Cardiac atrium fibroblast (primary cell): ENCODE data around the gene ASIC3. TPM values are rescaled to one million over a fixed set of nuclear protein-coding genes. Genes with fewer than 3 reads are reported as not detected.

Source experiments
- total RNA-seq: library from RNA; depleted of rRNA; stranded (reverse); fragments of >200 nt; gene quantifications from 2 replicates; pipeline ENCODE4 v1.2.3, GENCODE V29; 2015

ASIC3 gene
- 0.54 TPM in 1 of 2 replicates, not detected in the other for total RNA-seq

GRCh38 chr7:151047976-151048815 is at the start of gene ASIC3:
Gene ASIC3, plus strand, starts transcription at chr7:151048531. Its CDS starts 355 bp downstream, at chr7:151048886.

DNA sequence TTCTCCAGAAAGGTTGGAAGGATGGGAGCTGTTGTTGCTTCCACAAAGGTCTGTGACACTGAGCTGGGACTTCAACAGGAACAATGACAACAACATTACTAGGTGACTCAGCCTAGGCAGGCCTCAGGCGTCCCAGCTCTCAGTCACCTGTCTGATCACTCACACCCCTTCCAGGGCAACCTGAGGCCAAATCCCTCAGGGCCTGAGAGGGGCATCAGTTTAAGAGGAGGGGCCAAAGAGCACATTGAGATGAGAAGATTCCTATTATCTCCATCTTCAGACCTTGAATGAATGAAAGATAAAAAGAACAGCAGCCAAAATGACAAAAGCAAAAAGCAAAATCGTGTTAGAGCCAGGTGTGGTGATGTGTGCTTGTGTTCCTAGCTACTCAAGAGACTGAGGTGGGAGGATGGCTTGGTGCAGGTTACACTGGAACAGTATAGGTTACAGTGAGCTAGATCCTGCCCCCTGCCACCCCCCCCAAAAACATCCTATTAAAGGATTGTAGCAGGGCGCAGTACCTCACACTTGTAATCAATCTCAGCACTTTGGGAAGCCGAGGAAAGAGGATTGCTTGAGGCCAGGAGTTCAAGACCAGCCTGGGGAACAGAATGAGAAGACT is 23.8 kb upstream of the ASIC3 start, which contains the start of gene ATG9B:
ATG9B (minus strand) TSS at position 60 of the 622 bp plus-strand sequence. CDS start 71 bp downstream, outside the sequence.

GRCh38 chr7:151028131-151028947 is 20.0 kb upstream of the ASIC3 start, which contains the start of gene ABCB8:
Gene ABCB8, plus strand, starts transcription at chr7:151028450. Its CDS starts 66 bp downstream, at chr7:151028516.

GRCh38 chr7:151057506-151057988 is 9.2 kb downstream of the ASIC3 start, which contains the start of gene CDK5:
Gene CDK5, minus strand, starts transcription at chr7:151057897. Its CDS starts 49 bp downstream, at chr7:151057848.

GRCh38 chr7:151059367-151060112 is 11.2 kb downstream of the ASIC3 start, which contains the start of gene SLC4A2:
Gene SLC4A2, plus strand, starts transcription at chr7:151059589. Its CDS starts 2,399 bp downstream, at chr7:151061988.

DNA sequence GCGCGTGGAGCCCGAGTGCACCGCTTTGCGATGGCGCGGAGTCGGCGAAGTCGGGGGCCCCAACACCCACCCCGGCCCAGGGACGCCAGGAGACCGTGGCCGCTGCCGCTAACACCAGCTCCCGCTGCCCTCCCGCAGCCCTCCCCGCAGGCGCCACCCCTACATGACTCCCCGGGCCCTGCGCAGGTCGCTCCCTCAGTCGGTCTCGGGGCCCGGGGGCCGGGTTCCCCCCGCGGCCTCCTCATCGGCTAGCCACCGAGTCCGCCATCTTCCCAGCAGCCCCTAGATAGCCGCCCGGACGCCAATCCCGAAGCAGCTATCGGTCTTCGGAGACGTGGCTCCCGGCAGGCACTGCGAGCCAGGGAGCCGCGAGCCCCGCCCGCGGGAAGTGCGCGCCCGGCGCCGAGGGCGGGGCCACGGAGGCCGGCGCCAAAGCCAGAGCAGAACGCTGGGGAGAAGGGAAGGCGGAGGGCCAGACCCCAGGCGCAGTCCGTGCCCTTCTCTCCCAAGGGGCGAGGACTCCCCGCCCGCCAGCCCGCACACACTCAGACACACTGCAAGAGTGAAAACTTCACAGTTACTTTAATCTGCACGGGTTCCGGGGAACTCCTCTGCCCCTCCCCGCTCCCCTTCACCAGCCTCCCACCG is 32.3 kb downstream of the ASIC3 start, which contains the start of gene FASTK:
FASTK (minus strand) TSS at position 288 of the 648 bp plus-strand sequence; CDS start at position 245, 43 bp downstream.

GRCh38 chr7:151083071-151083823 is 34.9 kb downstream of the ASIC3 start, which contains the start of gene TMUB1:
Gene TMUB1, minus strand, starts transcription at chr7:151083493. Its CDS starts 930 bp downstream, at chr7:151082563.

DNA sequence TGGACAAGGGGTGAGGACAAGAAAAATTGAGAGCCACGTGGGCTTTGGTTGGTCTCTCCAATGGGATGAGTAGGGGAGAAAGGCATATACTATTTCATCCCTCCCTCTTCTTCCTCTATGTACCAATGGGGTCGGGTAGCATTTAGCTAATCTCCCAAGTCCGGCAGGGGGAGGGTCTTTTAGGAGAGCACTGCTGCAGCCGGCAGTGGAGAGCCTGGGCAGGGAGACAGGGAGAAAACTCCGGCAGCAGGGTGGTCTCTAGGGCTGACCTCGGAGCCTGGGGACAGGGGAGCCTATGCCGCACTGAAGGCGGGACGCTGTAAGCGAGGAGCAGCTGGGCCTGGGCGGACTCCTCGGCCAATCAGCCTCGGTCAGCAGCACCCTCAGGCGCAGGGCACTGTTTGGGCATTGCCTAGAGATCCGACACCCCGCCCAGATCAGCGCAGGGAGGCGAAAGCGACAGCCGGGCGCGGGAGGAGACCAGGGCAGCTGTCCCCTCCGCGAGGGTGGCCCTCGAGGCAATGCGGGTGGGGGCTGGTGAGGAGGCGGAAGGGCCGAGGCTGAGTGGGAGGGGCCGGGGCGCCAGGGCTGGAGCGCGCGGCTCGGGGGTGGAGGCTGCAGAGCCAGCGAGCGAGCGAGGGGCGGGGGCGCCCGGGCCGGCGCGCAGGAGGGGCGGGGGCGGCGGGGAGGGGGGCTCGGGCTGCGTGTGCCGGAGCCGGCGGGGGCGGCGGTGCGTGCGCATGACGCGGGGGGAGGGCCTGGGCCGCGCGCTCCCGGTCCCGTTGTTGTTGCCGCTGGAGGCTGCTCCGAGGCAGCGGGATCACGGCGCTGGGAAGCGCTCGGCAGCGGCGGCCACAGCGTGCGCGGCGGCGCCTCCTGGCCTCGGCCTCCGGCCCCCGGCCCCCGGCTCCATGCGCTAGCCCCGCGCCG is 37.6 kb downstream of the ASIC3 start, which contains the start of gene AGAP3:
AGAP3 (plus strand) TSS at position 785 of the 930 bp plus-strand sequence. CDS start 267 bp downstream, outside the sequence.

Other genes with a start within 250 kb of the ASIC3 start
- gene TMEM176B, start 248.2 kb upstream of the ASIC3 start, total RNA-seq: not detected in 2 replicates
- not detected in 2 replicates for gene TMEM176A, start 247.8 kb upstream of the ASIC3 start, total RNA-seq
- not detected in 2 replicates for gene AOC1, start 196.0 kb upstream of the ASIC3 start, total RNA-seq
- gene KCNH2, start 70.2 kb upstream of the ASIC3 start, total RNA-seq: under 0.01 TPM in 1 of 2 replicates, not detected in the other
- gene NOS3, start 57.5 kb upstream of the ASIC3 start, total RNA-seq: 5.4 and 18.6 TPM in 2 replicates
- gene ATG9B, start 24.0 kb upstream of the ASIC3 start, total RNA-seq: 0.16 and 2.2 TPM in 2 replicates
- 26.9 and 33.6 TPM in 2 replicates for gene ABCB8, start 20.1 kb upstream of the ASIC3 start, total RNA-seq
- gene CDK5, start 9.4 kb downstream of the ASIC3 start, total RNA-seq: 9.2 and 13.0 TPM in 2 replicates
- 123 and 225 TPM in 2 replicates for gene SLC4A2, start 11.1 kb downstream of the ASIC3 start, total RNA-seq
- 69.1 and 85.9 TPM in 2 replicates for gene FASTK, start 32.3 kb downstream of the ASIC3 start, total RNA-seq
- gene TMUB1, start 35.0 kb downstream of the ASIC3 start, total RNA-seq: 48.8 and 52.0 TPM in 2 replicates
- gene AGAP3, start 37.9 kb downstream of the ASIC3 start, total RNA-seq: 33.0 and 41.3 TPM in 2 replicates
- gene GBX1, start 119.2 kb downstream of the ASIC3 start, total RNA-seq: not detected in 2 replicates
- gene ASB10, start 138.7 kb downstream of the ASIC3 start, total RNA-seq: not detected in 2 replicates
- not detected in 2 replicates for gene H2BK1, start 162.0 kb downstream of the ASIC3 start, total RNA-seq
- gene ABCF2, start 178.7 kb downstream of the ASIC3 start, total RNA-seq: 41.2 and 49.7 TPM in 2 replicates
- gene CHPF2, start 184.0 kb downstream of the ASIC3 start, total RNA-seq: 89.0 and 110 TPM in 2 replicates
- 27.5 and 41.0 TPM in 2 replicates for gene SMARCD3, start 200.2 kb downstream of the ASIC3 start, total RNA-seq